Measurements from ENCODE around the gene METTL24. TPM values are rescaled to one million over a fixed set of nuclear protein-coding genes. Genes with fewer than 3 reads are reported as not detected.
A peak's percentile ranks its signal among the peaks of the same experiment; 100 is the strongest.

METTL24 gene
- total and polyA plus RNA-seq, 2 of the 8 experiments (the other 6 are each of a cell fraction or from before 2014, with no cell fraction given): 0.30 to 0.39 TPM

DNA sequence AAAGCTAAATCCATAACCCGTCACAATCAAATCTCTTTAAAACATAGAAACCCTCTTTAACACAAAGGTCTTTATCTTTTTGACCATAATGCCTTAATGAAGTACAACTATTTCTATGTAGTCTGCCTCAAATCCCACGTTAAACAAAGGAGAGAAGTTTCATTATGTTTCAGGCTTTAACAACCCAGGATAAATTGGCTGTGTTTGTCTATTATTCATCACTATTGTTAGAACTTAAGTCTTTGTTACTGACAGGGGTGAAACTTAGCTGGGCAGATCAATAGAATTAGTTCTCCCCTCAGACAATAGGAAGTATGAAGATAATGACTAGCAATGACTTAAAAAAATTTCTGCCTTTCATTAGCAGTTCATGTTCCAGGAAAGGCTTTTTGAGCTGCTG is 10.1 kb upstream of the METTL24 start:
- Histone ChIP-seq H2AFZ (ENCODE audit: low read length) (no peak overlapping the region), H2BK120ac (replicated peaks; ENCODE audit: low read depth, low read length) (no peak overlapping the region), H4K5ac (ENCODE audit: insufficient read length, low read depth, low read length) (no peak overlapping the region), H4K91ac (replicated peaks; ENCODE audit: insufficient read length, low read length) (no peak overlapping the region), H3K27ac (ENCODE audit: low read depth, low read length) (no peak overlapping the region), H3K23me2 (ENCODE audit: low read depth, low read length) (no peaks in the 10 kb centered on the region; the same call in 1 of the 2 replicates), H3K56ac (replicated peaks; ENCODE audit: insufficient read length, low read depth, low read length) (no peak overlapping the region), H3K9me3 (ENCODE audit: insufficient read depth in 2 of 2, low read depth in 1 of 2, low read length in 1 of 2) (no peaks in the 10 kb centered on the region), H3K79me1 (ENCODE audit: low read depth, low read length) (no peaks in the 10 kb centered on the region), H3K27me3 (replicated peaks in 1 of 4; ENCODE audit: control insufficient read depth in 3 of 4, extremely low read depth in 1 of 4, insufficient read depth in 3 of 4, low read length in 3 of 4) (no peaks in the 10 kb centered on the region), H4K20me1 (replicated peaks in 1 of 2; ENCODE audit: control insufficient read depth in 1 of 2, insufficient read depth in 2 of 2, low read length in 2 of 2) (no peaks in the 10 kb centered on the region), H2BK15ac (ENCODE audit: low read length) (no peak overlapping the region), H3K36me3 (ENCODE audit: control insufficient read depth in 2 of 4, insufficient read depth in 4 of 4, low read length in 3 of 4) (no peaks in the 10 kb centered on the region), H3K4me2 (ENCODE audit: insufficient read depth in 1 of 2, low read depth in 2 of 2, low read length in 2 of 2) (no peak overlapping the region), H3K14ac (ENCODE audit: insufficient read length) (no peak overlapping the region), H3K4me1 (replicated peaks in 1 of 4; ENCODE audit: control insufficient read depth in 3 of 4, insufficient read depth in 4 of 4, low read length in 3 of 4) (peaks cover 0 to 13% (median 3%) of the 10 kb centered on the region in 4 experiments; a peak in 3 of 7 replicates), H4K8ac (ENCODE audit: extremely low read depth, insufficient read depth, low read length) (no peak overlapping the region), H2AK5ac (ENCODE audit: low read depth, low read length) (no peak overlapping the region), H3K4me3 (ENCODE audit: extremely low read depth in 1 of 4, insufficient read depth in 2 of 4, low read depth in 3 of 4, low read length in 4 of 4) (no peak overlapping the region), H3K79me2 (ENCODE audit: control insufficient read depth in 1 of 2, insufficient read depth in 2 of 2, low read length in 2 of 2) (no peaks in the 10 kb centered on the region), H3K18ac (ENCODE audit: extremely low read depth, low read length) (no peak overlapping the region), H3K23ac (ENCODE audit: insufficient read length) (no peak overlapping the region), H3K9ac (replicated peaks in 1 of 4; ENCODE audit: extremely low read depth in 1 of 4, low read depth in 3 of 4, low read length in 3 of 4) (no peak overlapping the region), H2BK5ac (ENCODE audit: low read depth, low read length) (no peak overlapping the region), H2BK20ac (ENCODE audit: low read length) (no peak overlapping the region), H3K4ac (replicated peaks; ENCODE audit: insufficient read length, low read depth, low read length) (no peak overlapping the region), H2BK12ac (ENCODE audit: low read depth, low read length) (no peak overlapping the region)
- DNase-seq (ENCODE audit: low read depth in 1 of 2, low spot score in 2 of 2) (no peak), FAIRE-seq (peak; percentile 7)
- WGBS, 2 experiments (ENCODE audit: extremely low coverage in 1 of 2, insufficient coverage in 1 of 2, insufficient read length in 1 of 2, insufficient replicate concordance in 2 of 2, low coverage in 1 of 2, low lambda C conversion rate in 2 of 2, missing lambda C conversion rate in 1 of 2): 58% methylated on average over 2 of the region's 2 CpGs; no CpG with 5 or more reads in 1 of the 2 experiments
- TF ChIP-seq CREB1 (IDR thresholded peaks at IDR 0.05) (no peak), CTBP2 (IDR thresholded peaks at IDR 0.05; ENCODE audit: borderline replicate concordance, insufficient read depth, insufficient read length, low read length) (no peak)
- TF ChIP-seq, protein P1, sequence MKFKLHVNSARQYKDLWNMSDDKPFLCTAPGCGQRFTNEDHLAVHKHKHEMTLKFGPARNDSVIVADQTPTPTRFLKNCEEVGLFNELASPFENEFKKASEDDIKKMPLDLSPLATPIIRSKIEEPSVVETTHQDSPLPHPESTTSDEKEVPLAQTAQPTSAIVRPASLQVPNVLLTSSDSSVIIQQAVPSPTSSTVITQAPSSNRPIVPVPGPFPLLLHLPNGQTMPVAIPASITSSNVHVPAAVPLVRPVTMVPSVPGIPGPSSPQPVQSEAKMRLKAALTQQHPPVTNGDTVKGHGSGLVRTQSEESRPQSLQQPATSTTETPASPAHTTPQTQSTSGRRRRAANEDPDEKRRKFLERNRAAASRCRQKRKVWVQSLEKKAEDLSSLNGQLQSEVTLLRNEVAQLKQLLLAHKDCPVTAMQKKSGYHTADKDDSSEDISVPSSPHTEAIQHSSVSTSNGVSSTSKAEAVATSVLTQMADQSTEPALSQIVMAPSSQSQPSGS (IDR thresholded peaks at IDR 0.05; ENCODE audit: low read length): no peak
- ChIA-PET POLR2A (ENCODE audit: partially characterized antibody) (no interaction called here), CTCF (ENCODE audit: partially characterized antibody) (interaction anchor here (0.6 to 1.3 kb wide), 4 partner anchors 8 to 27 kb away, joined by 3 to 7 read pairs (median 3); no protein-coding TSS in a partner anchor)
